Mononuclear cell (primary cell): ENCODE data around the gene ANKFN1. TPM values are rescaled to one million over a fixed set of nuclear protein-coding genes. Genes with fewer than 3 reads are reported as not detected.

Source experiments
- H3K27me3 ChIP-seq: 2 replicates; pipeline ENCODE4 v1.6.0; 2011; ENCODE audit warnings: low read length, control low read depth; ENCODE audit not compliant: insufficient read depth
- H3K4me1 ChIP-seq: 2 replicates; pipeline ENCODE4 v1.5.1; 2011; ENCODE audit warnings: mild to moderate bottlenecking, low read length, control low read depth; ENCODE audit not compliant: insufficient read depth
- H3K4me3 ChIP-seq: 2 replicates; pipeline ENCODE4 v1.5.1; 2011; ENCODE audit warnings: mild to moderate bottlenecking, low read length, moderate library complexity
- H3K9me3 ChIP-seq: 2 replicates; pipeline ENCODE4 v1.5.1; 2011; ENCODE audit warnings: low read depth, mild to moderate bottlenecking, control low read depth, low read length
- total RNA-seq: library from RNA; depleted of rRNA; stranded (reverse); fragments of >200 nt; gene quantifications from one replicate; pipeline ENCODE4 v1.2.3, GENCODE V29; 2012

The ANKFN1 gene
- total RNA-seq, 1 donor, result not detected

GRCh38 chr17:56160422-56160821, 7.1 kb downstream of the ANKFN1 start:
- H3K4me3 ChIP-seq, result no peak overlapping the region
- no peaks in the 10 kb centered on the region for H3K9me3 ChIP-seq
- no peaks in the 10 kb centered on the region for H3K27me3 ChIP-seq
- H3K4me1 ChIP-seq, result peaks cover 29% of the 10 kb centered on the region

- Histone ChIP-seq H3K9me3 (no peaks in the 10 kb centered on the region), H3K4me3 (no peak overlapping the region), H3K4me1 (no peaks in the 10 kb centered on the region), H3K27me3 (no peaks in the 10 kb centered on the region)
These were observed 11.9 kb downstream of the ANKFN1 start for GRCh38 chr17:56165072-56165641.

GRCh38 chr17:56167491-56167890, 14.2 kb downstream of the ANKFN1 start:
- Histone ChIP-seq H3K4me1 (no peaks in the 10 kb centered on the region), H3K4me3 (no peak overlapping the region), H3K9me3 (no peaks in the 10 kb centered on the region), H3K27me3 (no peaks in the 10 kb centered on the region)

- Histone ChIP-seq H3K9me3 (no peaks in the 10 kb centered on the region), H3K27me3 (no peaks in the 10 kb centered on the region), H3K4me1 (no peaks in the 10 kb centered on the region), H3K4me3 (no peak overlapping the region)
These were observed 16.3 kb downstream of the ANKFN1 start for GRCh38 chr17:56169621-56170020.

GRCh38 chr17:56171186-56171959, 18.1 kb downstream of the ANKFN1 start:
- Histone ChIP-seq H3K4me3 (no peak overlapping the region), H3K27me3 (no peaks in the 10 kb centered on the region), H3K9me3 (no peaks in the 10 kb centered on the region), H3K4me1 (no peaks in the 10 kb centered on the region)

- Histone ChIP-seq H3K4me3 (no peak overlapping the region), H3K27me3 (no peaks in the 10 kb centered on the region), H3K9me3 (no peaks in the 10 kb centered on the region), H3K4me1 (no peaks in the 10 kb centered on the region)
These were observed 19.3 kb downstream of the ANKFN1 start for GRCh38 chr17:56172517-56172982.

GRCh38 chr17:56173026-56173425, 19.8 kb downstream of the ANKFN1 start:
- H3K4me3 ChIP-seq, result no peak overlapping the region
- H3K27me3 ChIP-seq, result no peaks in the 10 kb centered on the region
- H3K4me1 ChIP-seq, result no peaks in the 10 kb centered on the region
- no peaks in the 10 kb centered on the region for H3K9me3 ChIP-seq

- no peaks in the 10 kb centered on the region for H3K27me3 ChIP-seq
- H3K4me3 ChIP-seq, result no peak overlapping the region
- H3K4me1 ChIP-seq, result no peaks in the 10 kb centered on the region
- H3K9me3 ChIP-seq, result no peaks in the 10 kb centered on the region
These were observed 20.9 kb downstream of the ANKFN1 start for GRCh38 chr17:56173958-56174835.

GRCh38 chr17:56175299-56175955, 22.2 kb downstream of the ANKFN1 start:
- no peaks in the 10 kb centered on the region for H3K4me1 ChIP-seq
- H3K27me3 ChIP-seq, result no peaks in the 10 kb centered on the region

GRCh38 chr17:56176091-56176490, 22.8 kb downstream of the ANKFN1 start:
- Histone ChIP-seq H3K9me3 (no peaks in the 10 kb centered on the region), H3K27me3 (no peaks in the 10 kb centered on the region), H3K4me3 (no peak overlapping the region), H3K4me1 (no peaks in the 10 kb centered on the region)

More at GRCh38 chr17:56175299-56175955, 22.2 kb downstream of the ANKFN1 start:
- Histone ChIP-seq H3K9me3 (no peaks in the 10 kb centered on the region), H3K4me3 (no peak overlapping the region)

GRCh38 chr17:56177361-56177760, 24.1 kb downstream of the ANKFN1 start:
- H3K4me3 ChIP-seq, result no peak overlapping the region
- H3K27me3 ChIP-seq, result no peaks in the 10 kb centered on the region
- H3K4me1 ChIP-seq, result no peaks in the 10 kb centered on the region
- no peaks in the 10 kb centered on the region for H3K9me3 ChIP-seq

GRCh38 chr17:56178203-56178602, 24.9 kb downstream of the ANKFN1 start:
- H3K4me1 ChIP-seq, result no peaks in the 10 kb centered on the region
- no peak overlapping the region for H3K4me3 ChIP-seq
- H3K9me3 ChIP-seq, result no peaks in the 10 kb centered on the region
- H3K27me3 ChIP-seq, result no peaks in the 10 kb centered on the region

- Histone ChIP-seq H3K9me3 (no peaks in the 10 kb centered on the region), H3K4me1 (no peaks in the 10 kb centered on the region), H3K4me3 (no peak overlapping the region)
These were observed 28.8 kb downstream of the ANKFN1 start for GRCh38 chr17:56182081-56182480.

GRCh38 chr17:56184650-56185049, 31.4 kb downstream of the ANKFN1 start:
- H3K27me3 ChIP-seq, result no peaks in the 10 kb centered on the region
- H3K4me1 ChIP-seq, result no peaks in the 10 kb centered on the region
- H3K9me3 ChIP-seq, result no peaks in the 10 kb centered on the region
- no peak overlapping the region for H3K4me3 ChIP-seq

More at GRCh38 chr17:56182081-56182480, 28.8 kb downstream of the ANKFN1 start:
- H3K27me3 ChIP-seq, result no peaks in the 10 kb centered on the region
